Fibroblast of skin of abdomen (primary cell): ENCODE measurements around the gene GPR18.
A peak's percentile ranks its signal among the peaks of the same experiment; 100 is the strongest.

Experiments
- DNase-seq: peaks from one replicate; pipeline ENCODE4 v3.0.0-alpha.2; 2013

Gene GPR18

DNA sequence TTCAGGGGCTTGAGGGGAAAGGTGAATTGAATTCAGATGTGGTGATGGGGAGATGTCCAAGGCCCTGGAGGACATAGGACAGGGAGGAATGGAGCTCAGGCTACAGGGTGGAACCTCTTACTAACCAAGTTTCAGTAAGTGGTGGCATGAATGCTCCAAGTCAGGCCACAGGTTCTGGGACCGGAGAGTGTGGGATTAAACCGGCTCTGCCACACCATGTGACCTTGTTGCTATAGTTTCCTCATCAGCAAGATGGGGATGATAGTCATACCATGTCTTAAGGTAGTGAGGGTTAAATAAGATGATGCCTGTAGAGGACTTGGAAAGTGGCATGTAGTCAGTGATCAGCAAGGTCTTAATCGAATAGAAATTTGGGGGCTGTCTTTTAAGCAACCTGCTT lies 32.7 kb upstream of the GPR18 start:
- no peak for DNase-seq

GRCh38 chr13:99289674-99290337 lies 31.6 kb upstream of the GPR18 start:
- no peak for DNase-seq

GRCh38 chr13:99289271-99289670 lies 31.1 kb upstream of the GPR18 start:
- no peak for DNase-seq

- DNase-seq: no peak
These were observed 29.9 kb upstream of the GPR18 start for GRCh38 chr13:99288089-99288488.

DNA sequence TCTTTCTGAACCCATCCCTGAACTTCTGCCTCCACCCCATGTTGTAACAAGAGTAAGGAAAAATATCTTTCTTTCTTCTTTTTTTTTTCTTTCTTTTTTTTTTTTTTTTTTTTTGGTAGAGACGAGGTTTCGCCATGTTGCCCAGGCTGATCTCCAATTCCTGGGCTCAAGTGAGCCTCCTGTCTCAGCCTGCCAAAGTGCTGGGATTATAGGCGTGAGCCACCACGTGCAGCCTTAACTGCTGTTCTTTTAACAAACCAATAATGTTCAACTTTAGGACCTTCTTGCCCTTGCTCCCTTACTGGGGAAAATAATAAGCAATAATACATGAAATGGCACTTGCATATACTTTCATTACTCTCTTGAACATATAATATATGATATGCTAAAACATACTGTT lies 29.4 kb upstream of the GPR18 start:
- no peak for DNase-seq

DNA sequence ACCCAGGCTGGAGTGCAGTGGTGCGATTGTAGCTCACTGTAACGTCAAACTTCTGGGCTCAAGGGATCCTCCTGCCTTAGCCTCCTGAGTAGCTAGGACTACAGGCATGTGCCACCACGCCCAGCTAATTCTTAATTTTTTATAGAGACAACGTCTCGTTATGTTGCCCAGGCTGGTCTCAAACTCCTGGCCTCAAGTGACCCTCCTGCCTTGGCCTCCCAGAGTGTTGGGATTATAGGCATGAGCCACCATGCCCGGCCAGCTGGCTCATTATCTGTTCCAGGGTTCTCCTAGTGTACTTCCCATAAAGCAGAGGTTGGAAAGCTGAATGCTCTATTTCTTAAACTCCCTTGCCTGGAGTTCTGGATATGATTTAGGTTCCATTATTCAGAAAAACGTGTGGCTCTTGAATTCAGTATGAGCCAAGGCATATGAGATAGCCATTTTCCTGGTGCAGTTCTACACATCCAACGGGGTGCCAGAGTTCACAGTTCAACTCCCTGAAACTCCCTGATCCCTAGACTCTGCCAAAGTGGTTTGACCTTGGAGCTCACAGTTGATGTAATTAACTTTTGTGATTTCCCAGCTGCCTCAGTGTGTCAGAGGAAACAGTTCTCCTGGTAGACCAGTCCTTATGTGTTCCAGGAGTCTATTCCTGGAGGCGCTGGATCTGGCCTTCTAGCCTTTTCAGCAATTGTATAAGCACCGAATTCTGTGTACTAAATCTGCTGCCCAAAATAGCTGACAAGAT lies 27.4 kb upstream of the GPR18 start:
- no peak for DNase-seq

DNA sequence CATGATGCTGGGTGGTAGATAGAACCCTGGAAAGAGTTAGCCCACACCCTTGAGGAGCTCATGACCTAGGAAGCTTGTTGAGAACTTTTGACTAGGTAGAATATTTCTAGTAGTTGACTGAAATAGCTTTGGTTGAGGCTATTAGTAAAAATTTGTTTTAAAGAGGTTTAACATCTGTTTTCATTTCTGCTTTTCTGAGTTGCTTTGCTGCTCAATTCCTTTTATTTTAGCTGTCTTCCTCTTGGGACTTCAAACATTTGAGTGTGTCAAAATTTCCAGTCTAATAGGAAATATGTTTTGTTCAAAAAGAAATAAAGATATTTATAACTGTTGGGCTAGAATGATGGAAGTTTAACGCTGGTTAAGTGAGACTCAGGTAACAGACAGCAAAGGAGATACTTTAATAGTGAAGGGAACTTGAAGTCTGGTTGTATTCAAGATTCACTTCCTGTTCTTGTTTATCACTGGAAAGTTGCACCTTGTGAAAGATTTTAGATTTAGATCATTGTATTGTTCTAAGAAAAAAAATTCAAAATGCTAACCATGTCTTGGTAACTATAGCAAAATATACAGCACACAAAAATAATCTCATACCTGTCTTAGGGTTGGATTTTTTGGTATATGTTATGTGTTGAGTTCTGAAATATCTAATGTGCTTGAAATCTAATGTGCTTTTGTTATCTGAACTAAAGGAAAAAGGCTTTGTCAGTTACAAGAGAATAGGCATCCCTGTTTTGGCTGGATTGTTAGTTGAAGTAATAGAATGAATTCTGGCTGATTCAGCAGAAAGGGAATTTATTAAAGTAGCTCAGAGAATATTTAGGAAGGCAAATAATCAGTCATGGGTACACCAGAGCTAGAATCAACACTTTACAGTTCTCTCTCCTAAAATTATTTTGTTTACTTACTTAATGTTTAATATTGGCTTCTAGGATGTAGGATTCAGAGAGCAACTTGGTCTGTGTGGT lies 24.4 kb upstream of the GPR18 start:
- peak; percentile 33 for DNase-seq

DNA sequence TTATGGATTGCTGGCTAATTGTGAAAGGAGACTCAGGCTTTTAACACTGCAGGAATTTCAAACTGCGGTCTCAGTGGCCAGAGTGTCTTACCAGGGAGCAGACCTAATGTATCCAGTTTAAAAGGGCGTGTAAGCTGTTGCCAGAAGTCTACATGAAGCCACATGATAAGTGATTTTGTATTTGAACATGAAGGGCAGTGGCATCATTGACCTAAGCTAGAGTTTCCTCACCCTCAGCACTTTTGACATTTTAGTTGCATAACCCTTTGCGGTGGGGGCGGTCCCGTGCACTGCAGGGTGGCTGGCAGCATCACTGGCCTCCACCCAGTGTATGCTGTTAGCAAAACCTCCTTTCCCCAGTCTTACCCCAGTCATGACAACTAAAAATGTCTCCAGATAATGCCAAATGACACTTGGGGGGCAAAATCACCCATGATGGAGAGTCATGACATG lies 23.7 kb upstream of the GPR18 start:
- no peak for DNase-seq

DNA sequence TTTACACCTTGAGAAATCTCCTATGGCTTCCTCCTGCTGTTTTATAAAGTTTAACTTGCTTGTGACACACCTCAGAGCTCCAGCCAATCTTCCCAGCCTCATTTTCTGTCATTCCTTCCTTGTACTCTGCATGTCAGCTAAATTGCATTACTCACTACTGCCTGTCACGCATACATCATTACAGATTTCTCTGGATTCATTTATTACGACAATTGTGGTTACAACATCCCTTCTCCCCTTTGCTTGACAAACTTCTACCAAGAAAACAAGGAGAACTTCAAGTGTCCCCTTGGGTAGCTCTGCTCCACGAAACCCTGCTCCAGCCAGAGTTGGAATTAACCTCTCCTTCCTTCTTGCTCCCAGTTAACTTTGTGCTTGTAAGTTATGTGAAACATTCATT lies 22.0 kb upstream of the GPR18 start:
- DNase-seq: peak; percentile 79

GRCh38 chr13:99279637-99280036 lies 21.5 kb upstream of the GPR18 start:
- DNase-seq: no peak

DNA sequence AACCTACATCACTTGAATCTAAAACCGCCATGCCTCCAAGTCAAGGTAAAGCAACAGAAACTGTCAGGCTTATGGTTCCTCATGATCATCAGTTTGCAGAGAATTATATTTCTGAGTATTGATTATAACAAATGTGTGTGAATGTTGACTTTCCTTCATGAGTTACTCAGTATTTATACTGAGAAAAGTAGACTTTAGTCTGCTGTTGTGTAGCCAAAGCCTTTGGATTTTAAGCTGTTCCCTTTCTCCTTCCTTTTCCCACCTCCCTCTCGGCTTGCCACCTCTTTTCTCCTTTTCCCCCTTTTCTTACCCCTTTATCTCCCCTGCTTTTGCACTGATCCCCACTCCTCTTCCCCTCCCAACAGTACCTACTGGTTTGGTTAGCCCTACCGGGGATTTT lies 20.7 kb upstream of the GPR18 start:
- DNase-seq: no peak

GRCh38 chr13:99278200-99278599 lies 20.0 kb upstream of the GPR18 start:
- no peak for DNase-seq

DNA sequence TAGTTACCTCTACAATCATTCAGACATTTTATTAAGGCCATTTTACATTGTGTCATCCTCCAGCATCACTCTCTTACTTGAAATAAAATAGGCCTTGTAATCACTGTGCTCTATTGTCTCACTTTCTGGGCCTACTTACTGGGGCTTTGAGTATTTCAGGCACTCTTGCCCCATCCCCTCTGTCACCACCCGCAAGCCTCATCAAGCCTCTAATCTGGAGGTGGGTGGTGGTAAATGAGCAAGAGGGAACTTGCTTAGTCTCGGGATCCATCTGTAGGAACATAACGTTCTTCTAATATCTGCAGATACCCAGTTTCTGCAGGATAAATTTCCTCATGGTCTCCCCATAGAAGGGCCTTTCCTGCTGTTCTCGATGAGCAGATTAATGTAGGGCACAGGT lies 19.4 kb upstream of the GPR18 start:
- no peak for DNase-seq

DNA sequence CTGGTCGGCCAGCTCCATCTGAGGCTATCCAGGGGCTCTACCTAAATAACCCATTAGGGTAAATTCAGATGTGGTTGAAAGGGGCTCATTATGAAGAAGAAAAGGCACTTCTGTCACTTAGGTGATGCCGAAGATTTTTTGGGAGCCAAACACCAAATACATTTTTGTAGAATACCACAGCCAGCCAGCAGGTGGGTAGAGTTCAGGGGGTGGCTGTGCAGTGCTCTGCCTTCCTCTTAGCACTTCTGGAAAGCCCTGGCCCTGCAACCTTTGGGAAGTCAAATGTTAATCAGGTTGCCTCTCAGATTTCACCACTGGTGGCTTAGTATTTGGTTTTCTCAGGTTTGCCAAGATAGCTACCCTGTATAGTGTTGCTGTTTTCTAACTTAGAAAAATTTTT lies 18.5 kb upstream of the GPR18 start:
- no peak for DNase-seq

DNA sequence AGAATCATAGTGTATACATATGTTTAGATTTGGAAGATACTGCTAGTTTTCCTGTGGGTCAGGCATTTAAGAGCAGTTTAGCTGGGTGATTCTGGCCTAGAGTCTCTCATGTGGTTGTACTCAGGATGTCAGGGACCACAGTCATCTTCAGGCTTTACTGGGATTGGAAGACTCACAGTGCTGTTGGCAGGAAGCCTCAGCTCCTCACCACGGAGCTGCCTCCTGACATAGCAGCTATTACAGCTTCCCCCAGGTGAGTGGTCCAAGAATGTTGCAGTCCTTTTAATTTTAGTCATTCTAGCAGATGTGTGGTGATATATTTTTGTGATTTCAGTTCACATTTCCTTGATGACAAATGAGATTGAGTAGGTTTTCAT lies 16.9 kb upstream of the GPR18 start:
- peak; percentile 79 for DNase-seq

DNA sequence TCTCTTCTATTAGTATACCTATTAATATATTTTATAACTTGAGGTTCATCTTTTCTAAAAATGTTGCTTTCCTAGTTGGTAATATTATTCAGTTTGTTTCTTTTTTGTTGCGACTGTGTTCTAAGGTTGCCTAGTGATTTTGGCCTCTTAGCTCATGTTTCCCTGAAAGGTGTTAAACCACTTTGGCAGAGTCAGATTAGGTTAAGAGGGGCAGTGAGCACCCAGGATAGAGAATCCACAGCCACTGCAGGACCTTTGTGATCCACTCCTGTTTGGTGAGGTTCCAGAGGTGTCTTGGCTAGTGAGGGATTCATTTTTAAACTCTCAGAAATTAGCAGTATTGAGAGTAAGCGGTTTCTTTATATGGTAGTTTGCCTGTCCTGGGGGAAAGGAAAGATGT lies 14.9 kb upstream of the GPR18 start:
- no peak for DNase-seq

- DNase-seq: no peak
These were observed 14.3 kb upstream of the GPR18 start for GRCh38 chr13:99272481-99272880.

- DNase-seq: no peak
These were observed 13.1 kb upstream of the GPR18 start for GRCh38 chr13:99271249-99271648.

- no peak for DNase-seq
These were observed 12.3 kb upstream of the GPR18 start for GRCh38 chr13:99270518-99270917.

GRCh38 chr13:99269627-99270241 lies 11.6 kb upstream of the GPR18 start:
- peak; percentile 64 for DNase-seq

GRCh38 chr13:99268822-99269221 lies 10.6 kb upstream of the GPR18 start:
- DNase-seq: no peak

DNA sequence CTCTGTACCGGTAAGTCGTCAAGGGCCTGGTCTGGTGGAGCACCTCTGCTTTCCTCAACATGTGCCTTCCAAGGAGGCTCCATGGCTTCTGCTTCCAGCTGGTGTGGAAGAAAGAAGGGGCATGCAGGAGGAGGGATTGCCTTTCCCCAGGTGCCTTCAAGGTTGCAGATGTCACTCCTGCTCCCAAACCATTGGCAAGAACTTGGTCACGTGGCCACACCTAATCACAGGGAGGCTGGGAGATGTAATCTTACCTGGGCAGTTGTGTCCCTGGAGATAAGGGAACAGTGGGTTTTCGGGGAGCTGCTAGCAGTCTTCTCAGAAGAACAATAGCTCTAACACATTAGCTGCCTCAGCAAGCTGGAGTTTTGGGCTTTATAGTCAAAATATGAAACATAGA lies 9.7 kb upstream of the GPR18 start:
- no peak for DNase-seq

- DNase-seq: no peak
These were observed 8.6 kb upstream of the GPR18 start for GRCh38 chr13:99266827-99267226.
